Hypothalamus (tissue), 51 donors: ENCODE data around the gene PRKCZ.
A peak's percentile ranks its signal among the peaks of the same experiment; 100 is the strongest.

Experiments used
- DNase-seq, 51 donors: peaks; one replicate each; lab custom pipeline; 2025; lab: John Stamatoyannopoulos, UW

The PRKCZ gene

GRCh38 chr1:2044510-2045319, 5.5 kb upstream of the PRKCZ start:
- peak in 46 of 51 donors; percentile 3 to 82 (median 50) for DNase-seq

DNA sequence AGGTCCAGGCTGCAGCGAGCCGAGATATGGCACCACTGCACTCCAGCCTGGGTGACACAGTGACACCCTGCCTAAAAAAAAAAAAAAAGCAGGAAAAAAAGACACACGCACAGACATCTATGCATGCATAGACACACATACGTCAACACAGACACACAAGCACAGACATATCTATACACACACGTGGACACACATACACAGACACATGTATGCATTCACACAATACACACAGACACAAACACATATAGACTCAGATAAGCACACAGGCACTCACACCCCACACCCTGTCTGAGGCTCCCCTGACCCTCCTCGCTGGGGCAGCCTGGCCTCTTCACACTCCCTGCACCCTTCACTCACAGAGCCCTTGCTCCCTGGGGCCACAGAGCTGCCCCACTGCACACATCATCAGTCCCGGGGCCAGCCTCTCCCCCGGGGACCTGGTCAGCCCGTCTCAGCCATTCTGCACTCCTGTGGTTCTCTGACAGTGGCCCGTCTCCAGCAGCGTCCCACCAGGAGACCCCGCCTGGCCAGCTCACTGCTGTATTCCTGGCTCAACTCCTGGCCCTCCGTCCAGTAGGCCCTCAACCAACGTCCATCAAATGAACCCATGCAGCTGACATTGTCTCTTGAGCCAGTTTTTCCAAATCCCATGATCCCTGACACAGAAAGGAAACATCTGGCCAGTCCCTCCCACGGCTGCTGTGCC, 4.6 kb upstream of the PRKCZ start:
- DNase-seq, result no peak

GRCh38 chr1:2046174-2046917, 3.9 kb upstream of the PRKCZ start:
- peak in 13 of 51 donors; percentile 5 to 49 (median 20) for DNase-seq

GRCh38 chr1:2046953-2047748, 3.1 kb upstream of the PRKCZ start:
- no peak for DNase-seq

DNA sequence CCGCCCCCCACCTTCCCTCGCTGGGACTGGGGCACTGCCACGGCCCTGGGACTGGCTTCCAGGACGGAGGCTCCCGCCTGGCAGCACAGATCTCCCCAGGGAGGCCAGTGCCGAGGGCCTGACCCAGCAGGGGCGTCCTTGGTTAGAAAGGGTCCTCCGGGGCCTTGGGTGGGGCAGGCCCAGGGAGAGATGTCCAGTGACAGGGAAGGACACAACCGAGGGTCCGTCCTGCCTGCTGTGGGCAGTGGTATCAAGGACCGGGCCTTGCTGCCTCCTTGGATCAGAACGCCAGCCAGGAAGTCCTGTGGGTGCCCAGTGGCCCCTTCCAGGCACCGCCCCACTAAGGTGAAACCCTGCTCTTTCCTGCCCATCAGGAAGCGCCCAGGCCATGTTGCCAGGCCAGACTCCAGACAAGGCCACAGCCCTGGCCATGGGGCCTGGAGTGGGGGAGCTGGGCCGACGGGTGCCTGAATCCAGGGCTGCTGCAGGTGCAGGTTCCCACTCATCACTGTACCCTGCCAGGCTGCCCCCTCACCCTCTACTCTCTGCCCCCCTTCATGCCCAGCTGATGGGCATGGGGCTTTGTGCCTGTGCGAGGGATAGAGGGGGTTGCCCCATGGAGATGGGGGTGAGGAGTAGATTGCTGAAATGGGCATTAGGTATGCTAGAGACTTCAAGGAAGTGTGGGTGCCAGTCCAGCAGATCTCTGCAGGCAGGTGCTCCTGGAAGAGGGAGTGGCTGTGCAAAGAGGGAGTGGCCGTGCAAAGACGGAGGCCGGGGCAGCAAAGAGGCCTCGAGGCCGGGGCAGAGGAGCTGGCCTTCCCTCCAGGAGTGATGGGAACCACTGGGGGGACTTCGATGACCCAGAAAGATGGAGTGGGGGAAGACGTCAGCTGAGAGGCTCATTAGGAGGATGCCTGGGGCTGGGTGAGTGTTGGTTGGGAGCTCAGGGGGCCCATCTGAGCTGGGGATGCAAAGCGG, 2.2 kb upstream of the PRKCZ start:
- DNase-seq, result no peak

GRCh38 chr1:2049225-2049717, 940 bp upstream of the PRKCZ start:
- DNase-seq, result no peak

DNA sequence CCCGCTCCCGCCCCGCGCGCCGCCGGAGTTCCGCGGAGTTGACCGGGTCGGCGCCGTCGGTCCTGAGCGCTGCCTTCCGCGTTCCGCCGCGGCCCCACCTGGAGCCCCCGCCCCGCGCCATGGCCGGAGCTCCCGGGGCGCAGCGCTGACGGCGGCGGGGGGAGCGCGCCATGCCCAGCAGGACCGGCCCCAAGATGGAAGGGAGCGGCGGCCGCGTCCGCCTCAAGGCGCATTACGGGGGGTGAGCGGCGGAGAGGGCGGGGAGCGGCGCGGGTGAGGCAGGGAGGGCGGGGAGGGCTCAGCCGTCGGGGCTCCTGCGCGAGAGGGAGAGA, 216 bp downstream of the PRKCZ start:
- DNase-seq, result no peak

DNA sequence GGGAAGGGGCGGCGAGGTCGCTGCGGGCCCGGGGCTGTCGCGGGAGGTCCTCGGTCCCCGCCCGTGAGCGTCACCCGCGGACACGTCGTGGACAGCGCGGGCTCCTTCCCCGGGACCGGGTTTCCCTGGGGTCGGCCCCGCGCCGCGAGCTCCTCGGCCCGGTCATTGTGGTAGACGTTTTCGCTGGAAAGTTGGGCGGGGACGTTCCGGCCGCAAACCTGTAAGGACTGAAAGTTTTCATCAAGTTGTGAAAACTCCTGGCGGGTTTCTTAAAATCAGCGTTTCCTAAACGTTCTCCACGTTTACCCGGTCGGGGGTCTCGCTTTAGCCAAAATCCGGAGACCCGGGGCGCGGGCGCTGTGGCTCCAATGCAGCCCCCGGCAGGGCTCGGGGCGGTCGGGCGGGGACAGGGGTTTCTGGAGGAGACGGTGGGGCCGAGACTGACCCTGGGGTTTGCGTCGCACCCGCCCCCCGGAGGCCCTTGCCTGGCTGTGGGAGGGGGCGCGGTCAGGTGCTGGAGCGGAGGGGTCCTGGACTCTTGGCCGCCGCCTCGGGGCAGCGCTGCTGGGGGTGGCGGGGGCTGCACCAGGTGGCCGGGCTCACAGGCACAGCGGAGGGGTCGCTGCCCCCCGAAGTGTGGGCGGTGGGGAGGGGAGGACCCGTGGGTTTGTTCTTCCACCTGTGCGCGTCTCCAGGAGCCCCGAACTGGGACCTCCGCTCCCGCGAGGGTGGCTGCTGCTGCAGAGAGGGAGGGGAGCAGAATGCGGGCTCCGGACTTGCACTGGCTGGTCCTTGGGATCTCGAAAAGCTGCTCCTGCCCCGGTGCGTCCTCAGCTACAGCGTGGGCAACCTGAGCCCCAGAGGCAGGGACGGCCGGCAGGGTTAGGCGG, 827 bp downstream of the PRKCZ start:
- no peak for DNase-seq

- no peak for DNase-seq
Measured at GRCh38 chr1:2052054-2052679, 2.0 kb downstream of the PRKCZ start.

- no peak for DNase-seq
Measured at GRCh38 chr1:2052756-2053155, 2.5 kb downstream of the PRKCZ start.

GRCh38 chr1:2053217-2053616, 3.0 kb downstream of the PRKCZ start:
- no peak for DNase-seq

DNA sequence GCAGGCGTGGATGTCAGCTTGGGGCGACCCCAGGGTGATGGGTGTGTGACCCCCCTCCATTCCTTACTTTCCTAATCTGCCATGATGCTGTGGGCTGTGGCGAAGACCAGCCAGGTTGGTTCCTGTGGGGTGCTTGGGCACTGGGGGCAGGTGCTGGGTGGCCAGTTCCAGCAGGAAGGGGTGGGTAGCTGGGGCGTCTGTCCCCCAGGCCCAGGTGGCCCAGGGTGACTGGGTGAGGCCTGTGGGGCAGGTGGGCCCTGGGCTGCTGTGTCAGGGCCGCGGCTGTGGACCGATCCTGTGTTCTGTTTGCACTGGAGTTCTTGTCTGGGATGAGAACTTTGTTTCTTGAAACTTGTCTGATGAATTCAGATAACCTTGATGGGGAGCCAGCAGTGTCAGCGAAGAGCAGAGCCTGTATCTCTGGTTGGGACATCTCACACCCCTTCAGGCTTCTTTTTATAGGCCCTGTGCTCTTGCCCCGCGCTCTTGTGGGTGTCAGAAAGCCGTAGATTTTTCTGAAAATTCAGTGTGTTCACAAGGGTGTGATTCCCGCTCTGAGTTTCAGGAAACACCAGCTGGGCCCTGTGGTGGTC, 3.7 kb downstream of the PRKCZ start:
- no peak for DNase-seq

DNA sequence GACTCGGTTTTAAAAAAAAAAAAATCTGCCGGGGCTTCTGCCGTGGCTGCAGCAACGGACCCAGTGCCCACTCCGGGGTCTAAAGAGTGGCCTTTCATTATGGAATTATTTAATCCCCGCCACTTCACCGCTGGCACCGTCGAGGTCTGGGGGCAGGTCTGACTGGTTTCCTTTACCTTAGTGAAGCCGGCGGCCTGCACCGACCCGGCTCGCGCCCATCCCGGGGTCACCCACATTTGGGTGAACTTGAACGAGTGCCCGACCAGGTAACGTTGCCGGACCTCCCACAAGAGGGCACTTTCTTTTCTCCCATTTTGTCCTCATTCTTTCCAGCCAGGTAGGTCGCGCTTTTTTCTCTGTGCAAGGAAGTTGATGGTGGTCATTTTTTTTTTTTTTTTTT, 4.3 kb downstream of the PRKCZ start:
- no peak for DNase-seq

GRCh38 chr1:2055911-2056575, 5.8 kb downstream of the PRKCZ start:
- DNase-seq, result no peak

GRCh38 chr1:2056955-2057590, 6.9 kb downstream of the PRKCZ start:
- no peak for DNase-seq

GRCh38 chr1:2059290-2059953, 9.2 kb downstream of the PRKCZ start:
- no peak for DNase-seq
